NCI-H2171 treated with DMSO at 0.1 percent for 48 hours (cell line): Measurements from ENCODE around the gene ADGRG1.
A peak's percentile ranks its signal among the peaks of the same experiment; 100 is the strongest.

Experiments
- DNase-seq: peaks from one replicate; lab custom pipeline; 2025; lab: John Stamatoyannopoulos, UW

Gene ADGRG1

GRCh38 chr16:57682809-57683635 lies 54.6 kb downstream of the ADGRG1 start:
- no peak for DNase-seq

- DNase-seq: no peak
Observed at GRCh38 chr16:57683636-57684545, 55.5 kb downstream of the ADGRG1 start.

GRCh38 chr16:57684626-57685358 lies 56.4 kb downstream of the ADGRG1 start:
- DNase-seq: no peak

DNA sequence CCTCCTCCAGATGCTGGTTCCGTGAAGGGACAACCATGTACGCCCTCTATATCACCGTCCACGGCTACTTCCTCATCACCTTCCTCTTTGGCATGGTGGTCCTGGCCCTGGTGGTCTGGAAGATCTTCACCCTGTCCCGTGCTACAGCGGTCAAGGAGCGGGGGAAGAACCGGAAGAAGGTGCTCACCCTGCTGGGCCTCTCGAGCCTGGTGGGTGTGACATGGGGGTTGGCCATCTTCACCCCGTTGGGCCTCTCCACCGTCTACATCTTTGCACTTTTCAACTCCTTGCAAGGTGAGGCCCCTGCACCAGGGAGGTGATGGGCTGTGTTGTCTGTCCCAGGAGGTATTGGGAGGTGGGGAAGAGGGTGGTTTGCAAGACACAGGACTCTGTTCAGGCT lies 57.2 kb downstream of the ADGRG1 start:
- no peak for DNase-seq

GRCh38 chr16:57686577-57686976 lies 58.1 kb downstream of the ADGRG1 start:
- no peak for DNase-seq

DNA sequence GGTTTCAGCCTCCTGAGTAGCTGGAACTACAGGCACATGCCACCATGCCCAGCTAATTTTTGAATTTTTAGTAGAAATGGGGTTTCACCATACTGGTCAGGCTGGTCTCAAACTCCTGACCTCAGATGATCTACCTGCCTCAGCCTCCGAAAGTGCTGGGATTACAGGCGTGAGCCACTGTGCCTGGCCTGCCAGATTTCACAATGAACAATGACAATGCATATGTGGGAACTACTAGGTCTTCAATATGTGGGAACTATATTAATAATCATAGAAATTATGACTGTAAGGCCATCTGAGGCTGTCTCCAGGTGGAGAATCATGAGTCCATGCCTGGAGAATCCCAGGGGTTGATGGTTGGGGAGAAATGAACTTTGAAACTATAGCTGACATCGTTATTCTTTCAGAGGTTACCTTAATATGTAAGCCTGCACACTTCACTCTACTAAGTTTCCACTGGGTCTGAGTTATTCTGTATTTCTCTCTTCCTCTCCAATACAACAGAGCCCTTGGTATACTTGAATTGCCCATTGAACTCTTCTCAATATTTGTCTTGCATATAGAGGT lies 59.0 kb downstream of the ADGRG1 start:
- DNase-seq: no peak

GRCh38 chr16:57688487-57688986 lies 60.1 kb downstream of the ADGRG1 start:
- DNase-seq: no peak

DNA sequence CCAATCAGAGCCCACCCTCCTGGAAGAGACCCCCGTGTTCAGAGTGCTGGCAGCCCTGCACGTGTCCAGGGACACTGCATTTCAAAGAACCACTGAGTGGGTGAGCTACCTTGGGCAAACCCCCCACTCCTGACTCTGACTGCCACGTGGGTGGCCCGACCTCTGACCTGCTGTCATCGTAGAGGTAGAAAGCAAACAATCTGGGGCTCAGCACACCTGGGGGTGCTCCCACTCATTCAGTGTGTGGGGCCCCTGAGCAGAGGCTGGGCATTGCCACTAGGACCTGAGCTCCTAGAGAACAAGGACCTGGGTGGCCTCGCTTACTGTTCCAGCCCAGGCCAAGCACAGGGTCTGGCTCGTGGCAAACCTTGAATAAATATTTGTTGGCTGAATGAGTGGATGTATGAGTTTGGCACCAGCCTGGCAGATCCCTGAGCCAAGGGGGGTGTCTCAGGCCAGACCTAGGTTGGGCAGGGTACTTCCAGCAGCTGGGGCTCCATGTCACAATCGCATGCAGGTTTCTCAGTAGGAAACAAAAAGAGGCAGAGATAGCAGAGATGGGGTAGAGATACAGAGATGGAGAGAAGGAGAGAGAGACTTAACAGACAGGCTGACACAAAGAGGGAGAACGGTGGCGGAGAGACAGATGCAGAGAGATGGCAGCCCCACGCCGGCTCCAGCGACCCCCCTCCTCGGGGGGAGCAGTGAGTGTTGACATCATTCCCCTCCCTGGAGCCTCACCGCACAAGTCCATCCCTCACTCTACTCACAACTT lies 60.7 kb downstream of the ADGRG1 start:
- no peak for DNase-seq

DNA sequence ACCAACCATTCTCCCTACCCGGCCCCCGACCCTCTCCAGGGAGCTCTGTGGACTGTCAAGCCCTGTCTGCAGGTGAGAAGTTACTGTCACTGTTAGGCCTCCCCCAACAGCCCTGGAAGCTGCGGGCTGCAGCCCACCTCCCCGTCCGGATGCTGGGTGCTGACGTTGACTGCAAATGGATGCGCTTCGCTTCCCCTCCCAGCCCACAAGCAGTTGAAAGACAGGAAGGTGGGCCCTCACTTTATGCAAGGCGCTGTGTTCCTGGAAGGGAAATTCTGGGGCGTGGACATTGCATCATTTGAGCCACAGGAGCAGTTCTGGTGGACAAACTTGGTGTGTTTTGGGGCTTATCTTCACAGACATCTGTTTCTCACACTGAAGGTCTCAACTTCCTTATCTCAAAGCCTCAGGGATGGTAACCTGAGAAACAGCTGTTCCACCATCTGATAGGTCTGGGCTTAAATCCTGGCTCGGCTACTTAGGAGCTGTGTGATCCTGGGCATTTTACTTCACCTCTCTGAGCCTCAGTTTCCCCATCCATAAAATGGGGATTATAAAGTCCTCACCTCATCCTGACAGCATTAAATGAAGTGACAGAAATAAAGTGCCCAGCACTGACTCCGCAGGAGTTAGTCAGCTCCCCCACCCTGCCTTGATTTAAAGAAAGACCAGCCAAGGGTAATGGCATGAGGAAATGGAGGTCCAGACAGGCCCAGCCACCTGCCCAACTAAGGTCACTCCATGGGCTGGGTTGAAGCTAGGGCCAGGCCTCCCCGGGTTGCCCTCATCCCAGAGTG lies 61.5 kb downstream of the ADGRG1 start:
- DNase-seq: peak; percentile 4

- DNase-seq: no peak
Observed at GRCh38 chr16:57690782-57691471, 62.5 kb downstream of the ADGRG1 start.

DNA sequence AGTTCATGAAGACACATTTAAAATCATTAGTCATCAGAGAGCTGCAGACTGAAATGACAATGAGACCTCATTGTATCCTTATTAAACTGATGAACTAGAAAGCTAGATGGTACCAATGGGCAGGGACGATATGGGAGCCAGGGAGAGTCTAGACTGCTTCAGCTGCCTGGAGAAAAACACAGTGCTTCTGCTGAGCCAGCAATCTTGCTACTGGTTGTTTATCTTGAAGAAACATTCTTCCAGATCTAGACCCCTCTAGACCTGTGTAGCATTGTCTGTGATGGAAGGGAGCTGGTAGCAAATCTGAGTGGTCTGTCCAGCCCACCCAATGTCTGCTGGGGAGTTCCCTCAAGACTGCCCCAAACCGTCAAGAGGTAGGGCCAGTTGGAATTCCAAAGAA lies 64.2 kb downstream of the ADGRG1 start:
- DNase-seq: no peak

- no peak for DNase-seq
Observed at GRCh38 chr16:57693550-57693949, 65.1 kb downstream of the ADGRG1 start.

DNA sequence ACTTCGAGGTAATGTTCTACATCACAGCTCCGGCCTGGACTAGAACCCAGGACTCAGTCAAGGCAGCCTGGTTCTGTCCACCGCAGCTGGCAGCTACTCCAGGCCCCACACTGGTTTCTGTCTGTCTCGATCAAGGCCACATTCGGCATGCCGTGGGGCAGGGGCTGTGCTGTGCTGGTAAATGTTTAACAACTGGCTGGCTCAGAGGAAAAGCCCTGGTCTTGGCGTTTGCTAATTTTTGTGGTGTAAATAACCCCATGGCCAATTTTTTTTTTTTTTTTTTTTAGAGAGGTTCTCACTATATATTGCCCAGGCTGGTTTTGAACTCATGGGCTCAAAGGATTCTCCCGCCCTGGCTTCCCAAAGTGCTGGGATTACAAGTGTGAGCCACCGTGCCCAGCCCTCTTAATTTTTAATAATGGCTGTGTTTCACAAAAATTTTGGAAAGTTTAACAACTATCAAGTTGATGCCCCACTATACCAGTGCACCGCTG lies 65.8 kb downstream of the ADGRG1 start:
- DNase-seq: no peak

- peak; percentile 72 for DNase-seq
Observed at GRCh38 chr16:57694725-57695679, 66.6 kb downstream of the ADGRG1 start, which contains the start of gene DRC7. Gene DRC7 (plus strand): TSS chr16:57694806. CDS start chr16:57697950, 3,144 bp downstream.

DNA sequence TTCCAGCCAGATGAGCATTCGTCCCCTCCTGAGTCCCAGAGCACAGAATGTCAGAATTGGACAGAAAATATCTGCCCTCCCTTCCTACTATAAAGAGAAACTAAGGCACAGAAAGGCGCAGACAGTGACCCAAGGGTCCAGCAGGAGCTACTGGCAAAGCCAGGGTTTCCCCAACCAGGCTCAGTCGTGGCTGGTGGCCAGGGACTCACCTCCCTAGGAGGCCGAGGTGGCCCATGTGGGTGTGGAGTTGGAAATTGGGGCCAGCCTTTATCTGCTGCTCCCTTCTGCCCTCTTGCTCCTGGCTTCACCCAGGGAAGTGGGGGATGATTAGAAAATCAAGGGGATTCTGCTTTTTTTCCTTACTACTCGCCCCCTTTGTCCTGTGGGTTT lies 67.2 kb downstream of the ADGRG1 start:
- DNase-seq: no peak

DNA sequence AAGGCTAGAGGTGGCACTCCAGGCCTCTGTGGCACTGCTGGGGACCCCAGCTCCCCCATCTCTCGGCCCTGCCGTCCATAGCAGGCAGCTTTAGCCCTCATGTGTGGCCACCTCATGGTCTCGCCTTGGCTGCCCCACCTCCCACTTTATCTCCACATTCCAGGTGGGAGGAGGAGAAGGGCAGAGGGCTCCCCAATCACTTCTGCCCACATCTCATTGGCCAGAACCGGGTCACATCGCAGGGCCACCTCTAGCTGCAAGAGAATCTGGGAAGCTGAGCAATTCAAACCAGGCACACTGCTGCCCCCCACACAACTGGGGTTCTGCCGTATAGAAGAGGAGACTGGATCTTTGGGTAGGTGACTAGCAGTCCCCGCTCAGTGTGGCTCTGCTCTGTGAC lies 67.8 kb downstream of the ADGRG1 start:
- DNase-seq: no peak

DNA sequence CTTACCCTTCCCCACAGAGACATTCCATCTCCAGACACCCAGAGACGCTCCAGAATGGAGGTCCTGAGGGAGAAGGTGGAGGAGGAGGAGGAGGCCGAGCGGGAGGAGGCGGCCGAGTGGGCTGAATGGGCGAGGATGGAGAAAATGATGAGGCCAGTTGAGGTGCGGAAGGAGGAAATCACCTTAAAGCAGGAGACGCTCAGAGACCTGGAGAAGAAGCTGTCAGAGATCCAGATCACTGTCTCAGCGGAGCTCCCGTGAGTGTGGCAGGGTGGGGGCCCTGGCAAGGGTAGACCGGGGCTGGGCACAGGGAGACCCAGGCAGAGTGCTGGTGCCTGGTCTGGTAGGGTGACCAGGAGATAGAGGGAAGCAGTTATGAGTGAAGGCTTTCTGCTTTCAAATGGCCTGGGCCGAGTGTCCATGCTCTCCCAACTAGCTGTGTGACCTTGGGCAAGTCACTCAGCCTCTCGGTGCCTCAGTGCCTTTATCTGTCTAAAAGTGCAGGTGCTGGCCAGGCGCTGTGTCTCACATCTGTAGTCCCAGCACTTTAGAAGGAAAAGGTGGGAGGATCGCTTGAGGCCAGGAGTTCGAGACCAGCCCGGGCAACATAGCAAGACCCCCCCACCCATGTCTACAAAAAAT lies 69.6 kb downstream of the ADGRG1 start:
- no peak for DNase-seq
